Fibroblast of the aortic adventitia (primary cell): ENCODE results near the gene SLC25A1. TPM values are rescaled to one million over a fixed set of nuclear protein-coding genes. Genes with fewer than 3 reads are reported as not detected.

ENCODE experiments used
- DNase-seq: peaks from one replicate; pipeline ENCODE4 v3.0.0-alpha.2; 2010; ENCODE audit warnings: low read depth
- H3K4me3 ChIP-seq: 2 replicates; pipeline ENCODE4 v1.5.1; 2011; ENCODE audit warnings: low read depth, mild to moderate bottlenecking, control low read depth, low read length, moderate library complexity
- total RNA-seq: library from RNA; depleted of rRNA; stranded (reverse); fragments of >200 nt; gene quantifications from 2 replicates; pipeline ENCODE4 v1.2.3, GENCODE V29; 2012; ENCODE audit warnings: low replicate concordance
- TF ChIP-seq, protein P1 (sequence below): IDR thresholded peaks from 2 replicates; pipeline ENCODE4 v1.5.1; 2011; ENCODE audit warnings: mild to moderate bottlenecking, low read length, control low read depth, inconsistent platforms; ENCODE audit not compliant: insufficient read depth

SLC25A1 gene
- total RNA-seq, 1 donor: 53.4 TPM

- no peak for DNase-seq
- no peak overlapping the region for H3K4me3 ChIP-seq
- TF ChIP-seq, protein P1, sequence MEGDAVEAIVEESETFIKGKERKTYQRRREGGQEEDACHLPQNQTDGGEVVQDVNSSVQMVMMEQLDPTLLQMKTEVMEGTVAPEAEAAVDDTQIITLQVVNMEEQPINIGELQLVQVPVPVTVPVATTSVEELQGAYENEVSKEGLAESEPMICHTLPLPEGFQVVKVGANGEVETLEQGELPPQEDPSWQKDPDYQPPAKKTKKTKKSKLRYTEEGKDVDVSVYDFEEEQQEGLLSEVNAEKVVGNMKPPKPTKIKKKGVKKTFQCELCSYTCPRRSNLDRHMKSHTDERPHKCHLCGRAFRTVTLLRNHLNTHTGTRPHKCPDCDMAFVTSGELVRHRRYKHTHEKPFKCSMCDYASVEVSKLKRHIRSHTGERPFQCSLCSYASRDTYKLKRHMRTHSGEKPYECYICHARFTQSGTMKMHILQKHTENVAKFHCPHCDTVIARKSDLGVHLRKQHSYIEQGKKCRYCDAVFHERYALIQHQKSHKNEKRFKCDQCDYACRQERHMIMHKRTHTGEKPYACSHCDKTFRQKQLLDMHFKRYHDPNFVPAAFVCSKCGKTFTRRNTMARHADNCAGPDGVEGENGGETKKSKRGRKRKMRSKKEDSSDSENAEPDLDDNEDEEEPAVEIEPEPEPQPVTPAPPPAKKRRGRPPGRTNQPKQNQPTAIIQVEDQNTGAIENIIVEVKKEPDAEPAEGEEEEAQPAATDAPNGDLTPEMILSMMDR: no peak
Measured at GRCh38 chr22:19223617-19224016, 45.1 kb upstream of the SLC25A1 start.

DNA sequence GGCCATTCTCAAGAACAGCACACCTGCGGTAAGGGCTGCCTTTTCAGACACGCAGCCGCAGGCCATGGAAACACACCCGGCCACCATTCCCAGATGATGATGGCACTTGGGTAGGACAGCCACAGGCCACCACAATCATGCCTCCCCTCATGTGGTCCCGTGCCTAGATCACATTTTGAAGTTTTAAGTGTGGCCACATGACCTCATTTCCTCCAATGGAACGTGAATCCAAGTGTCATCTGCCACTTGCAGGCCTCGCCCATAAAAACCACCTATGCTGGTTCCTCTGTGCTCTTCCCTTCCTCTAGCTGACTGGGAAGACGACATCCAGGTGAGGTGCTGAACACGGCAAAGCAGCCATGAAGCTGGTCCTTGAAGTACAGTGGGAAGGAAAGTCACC lies 44.6 kb upstream of the SLC25A1 start:
- no peak for DNase-seq
- H3K4me3 ChIP-seq: no peak overlapping the region
- TF ChIP-seq, protein P1: no peak

- DNase-seq: no peak
- TF ChIP-seq, protein P1: no peak
- H3K4me3 ChIP-seq: no peak overlapping the region
Measured at GRCh38 chr22:19222242-19223005, 43.9 kb upstream of the SLC25A1 start.

DNA sequence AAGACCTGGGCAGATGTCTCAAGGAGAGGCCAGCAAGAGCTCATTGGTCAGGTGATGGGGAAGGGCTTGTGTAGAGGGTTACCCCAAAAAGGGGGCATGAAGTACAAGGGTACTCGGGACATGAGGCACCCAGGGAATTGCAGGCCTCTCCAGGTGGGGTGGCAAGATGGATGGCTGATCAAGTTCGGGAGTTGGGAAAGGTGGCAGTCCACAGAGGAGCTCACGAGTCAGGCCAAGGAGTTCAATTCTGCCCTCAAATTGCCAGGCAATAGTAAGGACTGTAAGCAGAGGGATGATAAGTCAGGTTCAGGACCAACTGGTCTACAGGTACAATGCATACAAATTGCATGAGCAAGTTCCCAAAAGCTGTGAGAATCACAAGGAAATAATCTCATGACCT lies 42.3 kb upstream of the SLC25A1 start:
- no peak overlapping the region for H3K4me3 ChIP-seq
- DNase-seq: no peak
- TF ChIP-seq, protein P1: no peak

DNA sequence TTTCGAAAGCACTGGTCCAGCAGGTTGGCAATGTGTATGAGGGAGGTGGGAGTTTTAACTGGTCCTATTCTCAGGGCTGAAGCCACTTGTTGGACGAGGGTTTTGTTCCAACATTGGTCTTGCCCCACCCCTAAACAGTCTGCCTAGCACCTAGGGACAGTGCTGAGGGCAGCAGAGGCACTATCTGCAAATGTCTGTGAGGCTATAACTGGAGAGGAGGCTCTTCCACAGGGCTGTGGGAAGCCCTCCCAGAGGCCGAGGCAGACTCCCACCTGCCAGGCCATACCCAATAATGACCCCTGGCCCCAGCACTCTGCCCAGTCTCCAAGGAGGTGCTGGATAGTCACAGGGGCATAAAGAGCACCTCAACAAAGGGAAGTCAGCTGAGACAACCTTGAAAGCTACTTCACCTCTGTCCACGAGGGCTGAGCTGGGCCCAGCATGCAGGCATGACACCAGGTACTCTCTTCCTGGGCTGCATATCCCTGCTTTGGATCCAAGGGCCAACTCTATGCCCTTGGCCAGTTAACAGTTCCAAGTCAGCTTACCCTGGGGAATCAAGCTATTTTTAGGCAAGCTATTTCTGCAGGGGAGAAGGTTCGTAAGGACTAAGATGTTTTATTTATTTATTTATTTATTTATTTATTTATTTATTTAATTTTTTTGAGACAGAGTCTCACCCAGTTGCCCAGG lies 40.2 kb upstream of the SLC25A1 start:
- no peak for DNase-seq
- TF ChIP-seq, protein P1: no peak
- H3K4me3 ChIP-seq: no peak overlapping the region

DNA sequence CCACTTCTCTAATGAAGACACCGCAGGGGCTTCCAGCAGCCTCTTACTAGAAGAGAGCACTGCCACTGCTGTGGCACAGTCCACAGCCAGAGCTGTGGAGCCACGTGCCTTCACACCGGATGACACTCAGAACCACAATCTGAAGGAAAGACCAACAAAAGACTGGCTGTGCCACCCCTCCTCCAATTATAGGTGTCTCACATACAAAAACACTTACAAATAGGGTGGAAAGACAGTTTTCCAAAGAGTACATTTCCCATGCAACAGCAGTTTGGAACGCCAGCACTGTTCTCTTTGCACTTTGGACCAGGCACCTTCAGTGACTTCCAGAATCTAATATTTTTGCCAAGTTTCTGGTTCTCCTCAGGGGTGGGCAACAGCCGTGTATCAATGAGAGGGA lies 38.0 kb upstream of the SLC25A1 start:
- no peak overlapping the region for H3K4me3 ChIP-seq
- TF ChIP-seq, protein P1: no peak
- no peak for DNase-seq
